ACC112 (cell line): Measurements from ENCODE around the gene CHM.

Experiments used
- H2AFZ ChIP-seq: fragments of 200-600 bp; sonication (generic); one replicate; pipeline ENCODE4 v1.6.0; 2017; ENCODE audit warnings: antibody characterized with exemption, low read length; ENCODE audit not compliant: unreplicated experiment
- H3K27ac ChIP-seq: fragments of 200-600 bp; sonication (generic); 2 replicates; pipeline ENCODE4 v1.5.1; 2014; ENCODE audit warnings: low read depth, mild to moderate bottlenecking, antibody characterized with exemption, low read length, moderate library complexity
- H3K27me3 ChIP-seq: fragments of 200-600 bp; sonication (generic); 2 replicates; pipeline ENCODE4 v1.6.1; 2014; ENCODE audit warnings: mild to moderate bottlenecking, antibody characterized with exemption, low read length, moderate library complexity, mixed read lengths; ENCODE audit not compliant: insufficient read depth
- H3K36me3 ChIP-seq: fragments of 200-600 bp; sonication (generic); 2 replicates; pipeline ENCODE4 v1.6.1; 2016; ENCODE audit warnings: mild to moderate bottlenecking, antibody characterized with exemption, low read length, moderate library complexity, mixed read lengths; ENCODE audit not compliant: insufficient read depth
- H3K4me1 ChIP-seq: fragments of 200-600 bp; sonication (generic); one replicate; pipeline ENCODE4 v1.6.1; 2016; ENCODE audit warnings: low read length, mixed read lengths; ENCODE audit not compliant: insufficient read depth, unreplicated experiment, control insufficient read depth
- H3K4me3 ChIP-seq: fragments of 200-600 bp; sonication (generic); 2 replicates; pipeline ENCODE4 v1.5.1; 2014; ENCODE audit warnings: mild to moderate bottlenecking, low read depth, low read length
- H3K79me2 ChIP-seq: fragments of 200-600 bp; sonication (generic); one replicate; pipeline ENCODE4 v1.6.0; 2016; ENCODE audit warnings: low read length; ENCODE audit not compliant: control insufficient read depth, unreplicated experiment, insufficient read depth

CHM gene

DNA sequence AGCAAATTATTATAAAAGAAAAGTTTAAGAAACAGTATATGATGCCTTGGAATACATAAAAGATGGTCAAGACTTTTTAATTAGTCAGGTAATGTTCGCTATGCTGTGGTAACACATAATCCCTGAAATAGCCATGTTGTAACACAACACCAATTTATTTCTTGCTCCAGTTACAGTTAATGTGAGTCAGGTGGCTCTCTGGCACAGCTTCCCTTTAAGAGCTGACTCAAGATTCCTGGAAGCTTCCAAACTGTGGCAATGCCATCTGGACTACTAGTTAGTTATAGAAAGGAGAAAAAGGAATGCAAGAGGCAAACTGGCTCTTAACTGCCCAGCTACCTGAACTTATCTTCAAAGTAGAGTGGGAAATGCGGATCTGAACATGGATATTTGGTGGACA is 210.5 kb downstream of the CHM start:
- Histone ChIP-seq H3K27me3 (no peaks in the 10 kb centered on the region), H3K79me2 (no peaks in the 10 kb centered on the region), H3K4me1 (no peaks in the 10 kb centered on the region), H3K36me3 (no peaks in the 10 kb centered on the region), H2AFZ (no peak overlapping the region), H3K27ac (no peak overlapping the region), H3K4me3 (no peak overlapping the region)

DNA sequence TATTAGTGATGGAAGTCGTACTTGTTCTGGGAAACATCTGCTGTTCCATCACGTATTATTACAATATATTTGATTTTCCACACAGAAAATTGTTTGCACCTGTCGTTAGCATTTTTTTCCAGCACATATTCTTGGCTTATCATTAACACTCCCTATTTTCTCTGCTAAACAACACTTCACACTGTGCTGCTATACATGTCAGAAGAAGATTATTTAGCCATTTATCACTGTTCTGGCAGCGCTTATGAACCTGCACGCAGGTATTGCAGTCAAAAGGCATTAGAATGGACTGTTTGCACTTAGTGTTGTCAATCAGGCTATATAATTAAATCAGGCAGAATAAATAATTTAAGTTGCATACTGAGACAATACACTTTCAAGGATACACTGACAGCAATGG is 218.6 kb downstream of the CHM start:
- no peaks in the 10 kb centered on the region for H3K36me3 ChIP-seq
- no peaks in the 10 kb centered on the region for H3K79me2 ChIP-seq
- H3K4me1 ChIP-seq: no peaks in the 10 kb centered on the region
- no peak overlapping the region for H3K27ac ChIP-seq
- no peaks in the 10 kb centered on the region for H3K27me3 ChIP-seq
- H2AFZ ChIP-seq: no peak overlapping the region
- H3K4me3 ChIP-seq: no peak overlapping the region

DNA sequence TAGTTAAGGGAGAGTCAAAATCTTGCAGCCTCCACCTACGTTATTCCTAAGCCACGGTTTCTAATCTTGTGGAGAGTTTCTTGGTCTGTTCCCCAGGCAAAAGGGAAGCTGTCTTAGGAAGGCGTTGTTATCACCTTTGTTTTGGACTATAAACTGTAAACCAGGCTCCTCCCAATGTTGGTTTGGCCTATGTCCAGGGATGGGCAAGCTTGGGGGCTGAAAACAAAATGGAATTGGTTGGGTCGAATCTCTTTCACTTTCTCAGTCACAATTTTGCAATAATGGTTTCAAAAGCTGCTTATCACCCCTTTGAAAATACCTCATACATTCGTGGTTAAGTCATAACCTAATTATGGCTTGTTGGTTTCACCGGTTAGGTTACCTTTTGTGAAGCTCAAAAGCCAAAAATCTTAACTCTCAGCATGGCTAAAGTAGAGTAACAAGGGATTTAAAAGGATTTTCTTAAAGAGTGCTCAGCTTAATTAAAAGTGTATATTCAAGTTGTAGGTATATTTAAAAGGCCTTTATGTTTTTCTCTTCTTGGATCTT is 232.1 kb downstream of the CHM start:
- no peak overlapping the region for H3K4me3 ChIP-seq
- H3K4me1 ChIP-seq: no peaks in the 10 kb centered on the region
- no peak overlapping the region for H2AFZ ChIP-seq
- H3K27ac ChIP-seq: no peak overlapping the region
- no peaks in the 10 kb centered on the region for H3K36me3 ChIP-seq
- H3K27me3 ChIP-seq: no peaks in the 10 kb centered on the region
- no peaks in the 10 kb centered on the region for H3K79me2 ChIP-seq
